HepG2 (cell line): ENCODE results near the gene SLC48A1. TPM values are rescaled to one million over a fixed set of nuclear protein-coding genes. Genes with fewer than 3 reads are reported as not detected.

Source experiments
- FOXK1 ChIP-seq: sonication (generic); formaldehyde crosslinking; IDR thresholded peaks from 2 replicates; pipeline ENCODE4 v1.4.0; 2020; ENCODE audit warnings: low read depth, missing genetic modification reagents, borderline replicate concordance
- MED1 ChIP-seq: sonication (generic); formaldehyde crosslinking; IDR thresholded peaks from 2 replicates; pipeline ENCODE4 v1.4.0; 2020; ENCODE audit warnings: missing genetic modification reagents
- MTF1 ChIP-seq: sonication (generic); formaldehyde crosslinking; IDR thresholded peaks from 2 replicates; pipeline ENCODE4 v1.5.0; 2020; ENCODE audit warnings: missing genetic modification reagents
- NFKBIZ ChIP-seq: IDR thresholded peaks from 2 replicates; pipeline ENCODE4 v1.6.1; 2018; ENCODE audit warnings: missing genetic modification reagents, missing compliant biosample characterization
- NPAS2 ChIP-seq: sonication (generic); formaldehyde crosslinking; IDR thresholded peaks from 2 replicates; pipeline ENCODE4 v1.8.0; 2022; ENCODE audit warnings: mild to moderate bottlenecking, missing genetic modification reagents, borderline replicate concordance
- POLR2A ChIP-seq, 2 experiments: IDR thresholded peaks; 2 replicates each; pipeline ENCODE4 v1.6.1; 2011; ENCODE audit warnings: low read depth in 2 of 2, low read length in 2 of 2, mild to moderate bottlenecking in 1 of 2, moderate library complexity in 1 of 2; ENCODE audit not compliant: insufficient read depth in 1 of 2
- REL ChIP-seq: sonication (generic); formaldehyde crosslinking; conservative IDR thresholded peaks from 2 replicates; pipeline ENCODE4 v1.8.0; 2022; ENCODE audit warnings: mild to moderate bottlenecking, missing genetic modification reagents, moderate library complexity
- RORA ChIP-seq: sonication (generic); formaldehyde crosslinking; IDR thresholded peaks from 2 replicates; pipeline ENCODE4 v1.5.0; 2020; ENCODE audit warnings: mild to moderate bottlenecking, missing genetic modification reagents, moderate library complexity
- SALL2 ChIP-seq: sonication (generic); formaldehyde crosslinking; IDR thresholded peaks from 2 replicates; pipeline ENCODE4 v1.8.1; 2023; ENCODE audit warnings: mild to moderate bottlenecking, missing genetic modification reagents, inconsistent platforms
- SMC3 ChIP-seq: IDR thresholded peaks from 2 replicates; pipeline ENCODE4 v1.6.1; 2011; ENCODE audit warnings: low read length, improper control_type of control experiment
- TOPORS ChIP-seq: sonication (generic); formaldehyde crosslinking; IDR thresholded peaks from 2 replicates; pipeline ENCODE4 v1.8.0; 2023; ENCODE audit warnings: mild to moderate bottlenecking, missing genetic modification reagents
- ZEB1 ChIP-seq: IDR thresholded peaks from 2 replicates; pipeline ENCODE4 v1.6.1; 2012; ENCODE audit warnings: mild to moderate bottlenecking, low read depth, inconsistent platforms; ENCODE audit not compliant: insufficient replicate concordance
- ZMYM4 ChIP-seq: sonication (generic); formaldehyde crosslinking; IDR thresholded peaks from 2 replicates; pipeline ENCODE4 v1.8.1; 2023; ENCODE audit warnings: mild to moderate bottlenecking, missing genetic modification reagents
- ZNF121 ChIP-seq: sonication (generic); formaldehyde crosslinking; IDR thresholded peaks from 2 replicates; pipeline ENCODE4 v1.5.0; 2020; ENCODE audit warnings: mild to moderate bottlenecking, missing genetic modification reagents
- ZNF235 ChIP-seq: sonication (generic); formaldehyde crosslinking; IDR thresholded peaks from 2 replicates; pipeline ENCODE4 v1.8.1; 2023; ENCODE audit warnings: mild to moderate bottlenecking, missing genetic modification reagents, borderline replicate concordance
- ZNF329 ChIP-seq: sonication (generic); formaldehyde crosslinking; IDR thresholded peaks from 2 replicates; pipeline ENCODE4 v1.9.0; 2021; ENCODE audit warnings: low read depth, mild to moderate bottlenecking, missing genetic modification reagents
- ZNF343 ChIP-seq: sonication (generic); formaldehyde crosslinking; IDR thresholded peaks from 2 replicates; pipeline ENCODE4 v1.4.0; 2020; ENCODE audit warnings: mild to moderate bottlenecking, missing genetic modification reagents
- ZNF629 ChIP-seq: sonication (generic); formaldehyde crosslinking; conservative IDR thresholded peaks from 2 replicates; pipeline ENCODE4 v1.5.0; 2020; ENCODE audit warnings: missing genetic modification reagents
- polyA plus RNA-seq, 8 experiments: library from polyadenylated mRNA; depleted of rRNA in 3 of 8; stranded (reverse) in 7 of 8; unstranded in 1 of 8; fragments of >200 nt; fragmentation: Illumina TruSeq in 4 of 8; extraction: Trizol in 4 of 8; gene quantifications; 2 replicates each; pipeline versions ENCODE4 v1.2.1 to v1.2.3, GENCODE V29; 2011 to 2016; ENCODE audit warnings: low read depth in 4 of 8, missing spikeins in 1 of 8, mixed read lengths in 1 of 8; ENCODE audit not compliant: insufficient read depth in 1 of 8
- total RNA-seq, 5 experiments: library from RNA; depleted of rRNA; stranded (reverse); fragments of >200 nt; fragmentation: Illumina TruSeq; extraction: Trizol; gene quantifications; 2 replicates each; pipeline ENCODE4 v1.2.3, GENCODE V29; 2016; ENCODE audit warnings: low read depth in 1 of 5
- TF ChIP-seq, protein P1 (sequence below): sonication (generic); formaldehyde crosslinking; IDR thresholded peaks from 2 replicates; pipeline ENCODE4 v1.8.1; 2023; ENCODE audit warnings: mild to moderate bottlenecking, missing genetic modification reagents, borderline replicate concordance
- TF ChIP-seq, protein P2 (sequence below): sonication (generic); formaldehyde crosslinking; IDR thresholded peaks from 2 replicates; pipeline ENCODE4 v1.5.1; 2020; ENCODE audit warnings: mild to moderate bottlenecking, missing genetic modification reagents, moderate library complexity
- TF ChIP-seq, protein P3 (sequence below): sonication (generic); formaldehyde crosslinking; IDR thresholded peaks from 2 replicates; pipeline ENCODE4 v1.5.0; 2020; ENCODE audit warnings: missing genetic modification reagents
- TF ChIP-seq, protein P4 (sequence below): sonication (generic); formaldehyde crosslinking; conservative IDR thresholded peaks from 2 replicates; pipeline ENCODE4 v1.4.0; 2020; ENCODE audit warnings: missing genetic modification reagents
- TF ChIP-seq, protein P5 (sequence below): sonication (generic); formaldehyde crosslinking; IDR thresholded peaks from 2 replicates; pipeline ENCODE4 v1.4.0; 2020; ENCODE audit warnings: missing genetic modification reagents, low read depth, mild to moderate bottlenecking, borderline replicate concordance
- TF ChIP-seq, protein P6 (sequence below): sonication (generic); formaldehyde crosslinking; IDR thresholded peaks from 2 replicates; pipeline ENCODE4 v1.4.0; 2020; ENCODE audit warnings: missing genetic modification reagents

The SLC48A1 gene
- total and polyA plus RNA-seq, 2 of the 13 experiments (the other 11 are each of a cell fraction or from before 2014, with no cell fraction given), result 2.2 to 3.7 TPM

DNA sequence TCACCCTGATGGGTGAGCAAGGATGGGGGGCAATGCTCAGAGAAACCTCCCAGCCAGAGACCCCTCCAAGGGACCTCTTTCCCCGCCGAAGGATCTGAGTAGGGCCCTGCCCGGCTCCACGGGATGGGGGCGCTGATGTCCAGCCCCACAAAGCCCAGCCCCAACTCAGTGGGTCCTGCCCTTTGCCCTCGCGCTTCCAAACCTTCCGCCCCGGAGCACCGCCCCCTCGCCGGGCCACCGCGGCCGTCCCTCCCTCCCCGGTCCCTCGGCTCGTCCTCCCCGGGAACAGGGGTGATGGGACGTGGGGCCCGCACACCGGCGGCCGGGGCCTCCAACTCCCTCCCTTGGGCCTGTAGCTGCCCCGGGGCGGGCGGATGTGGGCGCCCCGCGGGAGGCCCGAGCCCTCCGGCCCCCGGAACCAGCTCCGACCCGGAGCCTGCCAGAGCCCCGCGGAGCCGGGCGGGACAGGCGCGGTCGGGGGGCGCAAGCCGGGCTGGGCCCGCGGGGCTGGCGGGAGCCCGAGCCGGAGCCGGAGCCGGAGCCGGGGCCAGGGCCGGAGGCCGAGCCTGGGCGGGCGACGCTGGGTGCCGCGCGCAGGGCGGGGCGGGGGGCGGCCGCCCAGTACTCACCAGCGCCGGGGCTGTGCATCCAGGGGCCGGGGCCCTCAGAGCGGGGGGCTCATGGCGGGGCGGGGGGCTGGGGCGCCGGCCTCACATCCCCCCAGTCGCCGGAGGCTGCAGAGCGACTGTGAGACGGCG lies 46.3 kb downstream of the SLC48A1 start (continued):
- TF ChIP-seq NPAS2 (no peak), ZNF121 (no peak), NFKBIZ (CRISPR knock-in tag) (no peak), FOXK1 (CRISPR knock-in tag) (no peak), ZNF629 (CRISPR knock-in tag) (no peak), MTF1 (CRISPR knock-in tag) (no peak), ZMYM4 (CRISPR knock-in tag) (peak; percentile 27; the same call in 1 of the 2 replicates), REL (CRISPR knock-in tag) (no peak), TOPORS (CRISPR knock-in tag) (no peak), MED1 (CRISPR knock-in tag) (peak; percentile 39; the same call in 1 of the 2 replicates), RORA (CRISPR knock-in tag) (no peak), SALL2 (no peak), ZNF329 (CRISPR knock-in tag) (no peak), SMC3 (no peak), ZNF343 (CRISPR knock-in tag) (no peak), ZNF235 (CRISPR knock-in tag) (no peak), POLR2A (IDR thresholded peaks at IDR 0.05; ENCODE audit: insufficient read depth in 1 of 2, low read depth in 2 of 2, low read length in 2 of 2) (no peak), ZEB1 (no peak)
- TF ChIP-seq, protein P1, sequence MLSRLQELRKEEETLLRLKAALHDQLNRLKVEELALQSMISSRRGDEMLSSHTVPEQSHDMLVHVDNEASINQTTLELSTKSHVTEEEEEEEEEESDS (CRISPR knock-in tag), result no peak
- TF ChIP-seq, protein P2, sequence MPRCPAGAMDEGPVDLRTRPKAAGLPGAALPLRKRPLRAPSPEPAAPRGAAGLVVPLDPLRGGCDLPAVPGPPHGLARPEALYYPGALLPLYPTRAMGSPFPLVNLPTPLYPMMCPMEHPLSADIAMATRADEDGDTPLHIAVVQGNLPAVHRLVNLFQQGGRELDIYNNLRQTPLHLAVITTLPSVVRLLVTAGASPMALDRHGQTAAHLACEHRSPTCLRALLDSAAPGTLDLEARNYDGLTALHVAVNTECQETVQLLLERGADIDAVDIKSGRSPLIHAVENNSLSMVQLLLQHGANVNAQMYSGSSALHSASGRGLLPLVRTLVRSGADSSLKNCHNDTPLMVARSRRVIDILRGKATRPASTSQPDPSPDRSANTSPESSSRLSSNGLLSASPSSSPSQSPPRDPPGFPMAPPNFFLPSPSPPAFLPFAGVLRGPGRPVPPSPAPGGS (CRISPR knock-in tag), result no peak
- TF ChIP-seq, protein P3, sequence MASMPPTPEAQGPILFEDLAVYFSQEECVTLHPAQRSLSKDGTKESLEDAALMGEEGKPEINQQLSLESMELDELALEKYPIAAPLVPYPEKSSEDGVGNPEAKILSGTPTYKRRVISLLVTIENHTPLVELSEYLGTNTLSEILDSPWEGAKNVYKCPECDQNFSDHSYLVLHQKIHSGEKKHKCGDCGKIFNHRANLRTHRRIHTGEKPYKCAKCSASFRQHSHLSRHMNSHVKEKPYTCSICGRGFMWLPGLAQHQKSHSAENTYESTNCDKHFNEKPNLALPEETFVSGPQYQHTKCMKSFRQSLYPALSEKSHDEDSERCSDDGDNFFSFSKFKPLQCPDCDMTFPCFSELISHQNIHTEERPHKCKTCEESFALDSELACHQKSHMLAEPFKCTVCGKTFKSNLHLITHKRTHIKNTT (CRISPR knock-in tag), result no peak
- TF ChIP-seq, protein P4, sequence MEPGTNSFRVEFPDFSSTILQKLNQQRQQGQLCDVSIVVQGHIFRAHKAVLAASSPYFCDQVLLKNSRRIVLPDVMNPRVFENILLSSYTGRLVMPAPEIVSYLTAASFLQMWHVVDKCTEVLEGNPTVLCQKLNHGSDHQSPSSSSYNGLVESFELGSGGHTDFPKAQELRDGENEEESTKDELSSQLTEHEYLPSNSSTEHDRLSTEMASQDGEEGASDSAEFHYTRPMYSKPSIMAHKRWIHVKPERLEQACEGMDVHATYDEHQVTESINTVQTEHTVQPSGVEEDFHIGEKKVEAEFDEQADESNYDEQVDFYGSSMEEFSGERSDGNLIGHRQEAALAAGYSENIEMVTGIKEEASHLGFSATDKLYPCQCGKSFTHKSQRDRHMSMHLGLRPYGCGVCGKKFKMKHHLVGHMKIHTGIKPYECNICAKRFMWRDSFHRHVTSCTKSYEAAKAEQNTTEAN (CRISPR knock-in tag), result no peak
- TF ChIP-seq, protein P5, sequence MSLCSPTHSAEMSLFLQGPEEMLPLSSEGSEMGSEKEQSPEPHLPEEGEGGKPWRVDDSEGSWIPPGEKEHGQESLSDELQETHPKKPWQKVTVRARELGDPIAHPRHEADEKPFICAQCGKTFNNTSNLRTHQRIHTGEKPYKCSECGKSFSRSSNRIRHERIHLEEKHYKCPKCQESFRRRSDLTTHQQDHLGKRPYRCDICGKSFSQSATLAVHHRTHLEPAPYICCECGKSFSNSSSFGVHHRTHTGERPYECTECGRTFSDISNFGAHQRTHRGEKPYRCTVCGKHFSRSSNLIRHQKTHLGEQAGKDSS (CRISPR knock-in tag), result no peak
- TF ChIP-seq, protein P6, sequence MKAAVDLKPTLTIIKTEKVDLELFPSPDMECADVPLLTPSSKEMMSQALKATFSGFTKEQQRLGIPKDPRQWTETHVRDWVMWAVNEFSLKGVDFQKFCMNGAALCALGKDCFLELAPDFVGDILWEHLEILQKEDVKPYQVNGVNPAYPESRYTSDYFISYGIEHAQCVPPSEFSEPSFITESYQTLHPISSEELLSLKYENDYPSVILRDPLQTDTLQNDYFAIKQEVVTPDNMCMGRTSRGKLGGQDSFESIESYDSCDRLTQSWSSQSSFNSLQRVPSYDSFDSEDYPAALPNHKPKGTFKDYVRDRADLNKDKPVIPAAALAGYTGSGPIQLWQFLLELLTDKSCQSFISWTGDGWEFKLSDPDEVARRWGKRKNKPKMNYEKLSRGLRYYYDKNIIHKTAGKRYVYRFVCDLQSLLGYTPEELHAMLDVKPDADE, result no peak
